Retinal pigment epithelial cell (primary cell): ENCODE results near the gene TMPRSS4.

Experiments used
- DNase-seq: peaks from one replicate; pipeline ENCODE4 v3.0.0-alpha.2; 2010; ENCODE audit warnings: low read depth
- H3K4me3 ChIP-seq: 2 replicates; pipeline ENCODE4 v1.5.1; 2011; ENCODE audit warnings: mild to moderate bottlenecking, low read length, control low read depth, moderate library complexity
- CTCF ChIP-seq: conservative IDR thresholded peaks from 2 replicates; pipeline ENCODE4 v1.5.1; 2011; ENCODE audit warnings: low read depth, low read length, control low read depth, inconsistent platforms

The TMPRSS4 gene

GRCh38 chr11:118120793-118121192 is 43.9 kb downstream of the TMPRSS4 start:
- TF ChIP-seq CTCF: no peak
- no peak overlapping the region for H3K4me3 ChIP-seq
- DNase-seq: no peak

- TF ChIP-seq CTCF: no peak
- no peak overlapping the region for H3K4me3 ChIP-seq
- DNase-seq: no peak
Measured at GRCh38 chr11:118124929-118125535, 48.2 kb downstream of the TMPRSS4 start.

GRCh38 chr11:118126082-118126838 is 49.4 kb downstream of the TMPRSS4 start:
- DNase-seq: no peak
- no peak for TF ChIP-seq CTCF
- H3K4me3 ChIP-seq: no peak overlapping the region

GRCh38 chr11:118128310-118128709 is 51.4 kb downstream of the TMPRSS4 start:
- no peak for TF ChIP-seq CTCF

GRCh38 chr11:118128721-118129470 is 52.0 kb downstream of the TMPRSS4 start:
- no peak for DNase-seq
- TF ChIP-seq CTCF: no peak
- no peak overlapping the region for H3K4me3 ChIP-seq

More at GRCh38 chr11:118128310-118128709, 51.4 kb downstream of the TMPRSS4 start:
- H3K4me3 ChIP-seq: no peak overlapping the region
- no peak for DNase-seq

GRCh38 chr11:118129471-118130172 is 52.7 kb downstream of the TMPRSS4 start:
- DNase-seq: no peak
- TF ChIP-seq CTCF: no peak
- no peak overlapping the region for H3K4me3 ChIP-seq
